Fibroblast of skin of back (primary cell): ENCODE results near the gene FAM186B.
A peak's percentile ranks its signal among the peaks of the same experiment; 100 is the strongest.

Experiments used
- DNase-seq: peaks from one replicate; pipeline ENCODE4 v3.0.0-alpha.2; 2013

FAM186B gene

GRCh38 chr12:49566361-49566760 is 39.1 kb downstream of the FAM186B start:
- DNase-seq: no peak

- DNase-seq: no peak
Observed at GRCh38 chr12:49565406-49566265, 39.8 kb downstream of the FAM186B start.

GRCh38 chr12:49564686-49565405 is 40.6 kb downstream of the FAM186B start:
- no peak for DNase-seq

GRCh38 chr12:49563951-49564685 is 41.3 kb downstream of the FAM186B start:
- no peak for DNase-seq

GRCh38 chr12:49562831-49563230 is 42.6 kb downstream of the FAM186B start:
- no peak for DNase-seq

- no peak for DNase-seq
Observed at GRCh38 chr12:49562233-49562632, 43.2 kb downstream of the FAM186B start.

GRCh38 chr12:49560695-49561094 is 44.7 kb downstream of the FAM186B start:
- no peak for DNase-seq

- DNase-seq: no peak
Observed at GRCh38 chr12:49559011-49559675, 46.3 kb downstream of the FAM186B start.

- DNase-seq: no peak
Observed at GRCh38 chr12:49558526-49558925, 46.9 kb downstream of the FAM186B start.

GRCh38 chr12:49557917-49558215 is 47.6 kb downstream of the FAM186B start:
- no peak for DNase-seq

GRCh38 chr12:49557187-49557916 is 48.1 kb downstream of the FAM186B start:
- no peak for DNase-seq

- DNase-seq: no peak
Observed at GRCh38 chr12:49556391-49557186, 48.9 kb downstream of the FAM186B start.

- DNase-seq: no peak
Observed at GRCh38 chr12:49555631-49556390, 49.6 kb downstream of the FAM186B start.

GRCh38 chr12:49554266-49554665 is 51.2 kb downstream of the FAM186B start:
- no peak for DNase-seq

GRCh38 chr12:49553512-49554088 is 51.8 kb downstream of the FAM186B start:
- peak; percentile 12 for DNase-seq

- no peak for DNase-seq
Observed at GRCh38 chr12:49552899-49553298, 52.5 kb downstream of the FAM186B start.

- no peak for DNase-seq
Observed at GRCh38 chr12:49552425-49552824, 53.0 kb downstream of the FAM186B start.

GRCh38 chr12:49552014-49552413 is 53.4 kb downstream of the FAM186B start:
- no peak for DNase-seq

GRCh38 chr12:49550693-49551252 is 54.7 kb downstream of the FAM186B start:
- no peak for DNase-seq
